ENCODE measurements around the gene ARMH3. TPM values are rescaled to one million over a fixed set of nuclear protein-coding genes. Genes with fewer than 3 reads are reported as not detected.
A peak's percentile ranks its signal among the peaks of the same experiment; 100 is the strongest.

The ARMH3 gene
- total RNA-seq, 4 donors from 2014 or later: 11.5 to 29.7 (median 19.5) TPM

DNA sequence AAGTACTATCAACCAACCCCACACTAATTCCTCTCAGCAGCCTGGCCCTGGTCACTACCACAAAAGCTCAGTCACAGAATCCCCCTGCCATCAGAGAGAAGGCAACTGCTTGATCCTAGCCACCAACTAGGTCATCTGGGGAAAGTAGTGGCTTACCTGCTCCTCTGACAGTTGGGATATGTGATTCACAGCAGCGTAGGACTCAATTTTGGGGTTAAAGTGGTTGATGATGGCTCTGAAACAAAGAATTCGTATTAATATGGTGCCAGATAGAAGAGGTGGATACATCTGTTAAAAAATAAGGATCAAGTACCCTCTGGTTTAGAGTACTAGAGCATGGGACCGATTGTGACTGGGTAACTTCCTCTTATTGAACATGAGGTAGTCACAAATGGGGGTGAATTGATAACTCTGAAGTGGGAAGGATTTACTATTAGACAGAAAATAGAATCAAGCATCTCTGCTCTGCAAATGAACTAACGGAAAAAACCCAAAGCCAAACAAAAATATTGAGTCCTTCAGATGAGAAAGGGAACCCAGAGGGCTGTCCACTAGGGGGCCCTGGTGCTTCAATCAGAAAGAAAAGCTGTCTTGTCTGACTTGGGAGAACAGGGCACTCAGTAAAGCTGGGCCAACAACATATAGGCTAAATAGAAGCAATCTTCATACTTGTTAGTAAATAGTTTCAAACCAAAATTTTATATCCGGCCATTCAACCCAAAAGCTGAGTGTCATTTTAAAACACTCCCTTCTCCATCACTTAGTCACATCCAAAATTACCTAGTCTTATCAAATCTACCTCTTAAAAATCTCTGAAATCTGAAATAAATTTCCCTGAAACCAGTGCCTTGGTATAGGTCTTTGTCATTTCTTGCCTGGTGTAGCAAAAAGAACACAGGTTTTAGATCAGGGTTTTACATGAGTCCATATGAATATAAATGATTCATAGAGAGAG is 166.4 kb downstream of the ARMH3 start:
- in situ Hi-C loops (cut with MboI; ENCODE audit: low pct_ligation_motif_present in 1 of 4, low pct_unique_long_range_greater_than_20kb in 1 of 4, low sequenced_read_pairs in 3 of 4) (no loop called here), intact Hi-C loops (cut with DNase I; ENCODE audit: low total_unique reads) (loop anchor here (10.0 kb wide), 1 partner anchor 115 kb away; no protein-coding TSS in a partner anchor)
- no peaks in the 10 kb centered on the region for H3K9me3 ChIP-seq
- DNase-seq: peak; percentile 73
- H3K27me3 ChIP-seq: no peaks in the 10 kb centered on the region
- 50 to 70% methylated on average over 4 to 5 of the region's 5 CpGs for WGBS, 2 donors (ENCODE audit: low coverage in 1 of 2)
- H3K4me1 ChIP-seq: no peaks in the 10 kb centered on the region
- no peak overlapping the region for H3K4me3 ChIP-seq
- no peaks in the 10 kb centered on the region for H3K36me3 ChIP-seq
- H3K27ac ChIP-seq: no peak overlapping the region
- no peak for TF ChIP-seq POLR2A (IDR thresholded peaks at IDR 0.05)
- TF ChIP-seq, protein P1, sequence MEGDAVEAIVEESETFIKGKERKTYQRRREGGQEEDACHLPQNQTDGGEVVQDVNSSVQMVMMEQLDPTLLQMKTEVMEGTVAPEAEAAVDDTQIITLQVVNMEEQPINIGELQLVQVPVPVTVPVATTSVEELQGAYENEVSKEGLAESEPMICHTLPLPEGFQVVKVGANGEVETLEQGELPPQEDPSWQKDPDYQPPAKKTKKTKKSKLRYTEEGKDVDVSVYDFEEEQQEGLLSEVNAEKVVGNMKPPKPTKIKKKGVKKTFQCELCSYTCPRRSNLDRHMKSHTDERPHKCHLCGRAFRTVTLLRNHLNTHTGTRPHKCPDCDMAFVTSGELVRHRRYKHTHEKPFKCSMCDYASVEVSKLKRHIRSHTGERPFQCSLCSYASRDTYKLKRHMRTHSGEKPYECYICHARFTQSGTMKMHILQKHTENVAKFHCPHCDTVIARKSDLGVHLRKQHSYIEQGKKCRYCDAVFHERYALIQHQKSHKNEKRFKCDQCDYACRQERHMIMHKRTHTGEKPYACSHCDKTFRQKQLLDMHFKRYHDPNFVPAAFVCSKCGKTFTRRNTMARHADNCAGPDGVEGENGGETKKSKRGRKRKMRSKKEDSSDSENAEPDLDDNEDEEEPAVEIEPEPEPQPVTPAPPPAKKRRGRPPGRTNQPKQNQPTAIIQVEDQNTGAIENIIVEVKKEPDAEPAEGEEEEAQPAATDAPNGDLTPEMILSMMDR (IDR thresholded peaks at IDR 0.05): peak; percentile 62 to 81 (median 66)
- no peak for TF ChIP-seq EP300 (IDR thresholded peaks at IDR 0.05; ENCODE audit: low read depth)
- no peak for TF ChIP-seq POLR2AphosphoS5 (IDR thresholded peaks at IDR 0.05)

DNA sequence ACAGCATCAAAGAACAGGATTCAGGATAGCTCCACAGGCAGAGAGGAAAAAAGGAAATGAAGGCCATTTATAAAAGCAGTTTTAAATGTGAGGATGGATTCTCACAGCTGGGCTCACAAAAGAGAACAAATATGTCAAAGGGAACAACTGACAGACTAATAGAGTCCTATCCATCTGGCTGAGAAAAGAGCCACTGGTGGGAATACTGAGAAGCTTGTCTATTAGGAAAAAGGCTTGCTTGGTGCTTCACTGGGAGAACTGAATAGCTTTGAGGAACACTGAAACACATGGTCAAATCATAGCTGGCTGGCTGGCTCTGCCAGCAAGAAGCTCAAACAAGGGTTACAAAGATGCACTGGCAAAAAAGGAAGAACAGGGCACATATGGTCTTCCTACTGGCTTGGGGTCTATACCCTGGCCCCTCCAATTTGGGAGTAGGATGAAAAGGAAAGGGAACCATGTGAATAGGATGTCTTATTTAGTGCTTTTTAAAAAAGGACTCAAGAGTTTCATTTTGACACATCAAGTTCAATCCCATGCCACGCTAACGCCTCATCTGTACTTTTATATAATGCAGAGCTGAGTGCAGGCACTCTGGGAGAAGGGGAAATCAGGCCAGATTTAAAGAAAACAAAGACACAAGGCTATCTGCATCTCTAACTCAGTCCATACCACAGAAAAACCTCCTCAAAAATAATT is 167.6 kb downstream of the ARMH3 start:
- Histone ChIP-seq H3K4me1 (no peaks in the 10 kb centered on the region), H3K36me3 (no peaks in the 10 kb centered on the region), H3K4me3 (no peak overlapping the region), H3K27ac (no peak overlapping the region), H3K27me3 (no peaks in the 10 kb centered on the region), H3K9me3 (no peaks in the 10 kb centered on the region)
- TF ChIP-seq POLR2AphosphoS5 (IDR thresholded peaks at IDR 0.05) (no peak), POLR2A (IDR thresholded peaks at IDR 0.05) (no peak), EP300 (IDR thresholded peaks at IDR 0.05; ENCODE audit: low read depth) (no peak)
- TF ChIP-seq, protein P1 (IDR thresholded peaks at IDR 0.05): no peak
- intact Hi-C loops (cut with DNase I; ENCODE audit: low total_unique reads) (no loop called here), in situ Hi-C loops (cut with MboI; ENCODE audit: low pct_ligation_motif_present in 1 of 4, low pct_unique_long_range_greater_than_20kb in 1 of 4, low sequenced_read_pairs in 3 of 4) (no loop called here)
- no peak for DNase-seq
- 75 to 78% methylated on average over 2 of the region's 2 CpGs for WGBS, 2 donors (ENCODE audit: low coverage in 1 of 2)

GRCh38 chr10:101887775-101888174 is 168.2 kb downstream of the ARMH3 start:
- intact Hi-C loops (cut with DNase I; ENCODE audit: low total_unique reads): no loop called here
- 75 to 84% methylated on average over 2 to 5 of the region's 5 CpGs for WGBS, 2 donors (ENCODE audit: low coverage in 1 of 2)
- in situ Hi-C loops (cut with MboI; ENCODE audit: low pct_ligation_motif_present in 1 of 4, low pct_unique_long_range_greater_than_20kb in 1 of 4, low sequenced_read_pairs in 3 of 4): no loop called here

More at GRCh38 chr10:101887775-101888174, 168.2 kb downstream of the ARMH3 start:
- H3K9me3 ChIP-seq: no peaks in the 10 kb centered on the region
- H3K27ac ChIP-seq: no peak overlapping the region
- DNase-seq: no peak
- no peaks in the 10 kb centered on the region for H3K36me3 ChIP-seq
- TF ChIP-seq, protein P1 (IDR thresholded peaks at IDR 0.05): no peak
- TF ChIP-seq EP300 (IDR thresholded peaks at IDR 0.05; ENCODE audit: low read depth) (no peak), POLR2AphosphoS5 (IDR thresholded peaks at IDR 0.05) (no peak), POLR2A (IDR thresholded peaks at IDR 0.05) (no peak)
- H3K4me3 ChIP-seq: no peak overlapping the region
- no peaks in the 10 kb centered on the region for H3K4me1 ChIP-seq
- H3K27me3 ChIP-seq: no peaks in the 10 kb centered on the region
